SW480 (cell line): ENCODE data around the gene FGD5.

Source experiments
- DNase-seq: peaks from one replicate; pipeline ENCODE4 v3.0.0-alpha.2; 2016; ENCODE audit warnings: low spot score

FGD5 gene

GRCh38 chr3:14804835-14805780 lies 13.7 kb upstream of the FGD5 start:
- DNase-seq, result peak; percentile 89

GRCh38 chr3:14805961-14806537 lies 12.7 kb upstream of the FGD5 start:
- no peak for DNase-seq

DNA sequence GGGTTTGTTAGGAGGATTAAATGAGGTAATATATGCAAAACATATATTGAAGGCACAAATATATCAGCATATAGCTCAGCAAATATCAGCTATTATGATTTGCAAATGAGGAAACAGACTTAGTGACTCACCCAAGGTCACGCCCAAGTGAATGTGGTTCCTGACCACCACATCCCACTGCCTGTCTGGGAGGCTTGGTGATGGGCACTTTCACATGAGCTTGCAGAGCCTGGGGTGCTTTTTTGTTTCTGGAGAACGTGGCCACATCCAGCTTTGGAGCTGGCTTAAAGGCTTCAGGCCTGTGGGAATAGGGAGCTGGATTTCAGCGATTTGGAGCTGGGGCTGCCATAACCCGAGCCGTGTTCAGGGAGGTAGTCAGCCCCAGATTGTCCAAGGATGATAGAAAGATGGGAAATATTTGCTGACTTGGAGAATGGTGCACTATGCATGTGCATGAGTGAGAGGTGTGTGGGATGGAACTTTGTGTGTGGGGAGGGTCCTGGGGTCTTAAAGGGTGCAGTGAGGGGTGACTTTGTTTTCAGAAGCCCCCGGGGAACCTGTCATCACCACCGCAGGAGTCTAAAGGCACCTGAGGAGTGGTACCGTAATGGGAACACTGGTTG lies 12.0 kb upstream of the FGD5 start:
- peak; percentile 84 for DNase-seq

DNA sequence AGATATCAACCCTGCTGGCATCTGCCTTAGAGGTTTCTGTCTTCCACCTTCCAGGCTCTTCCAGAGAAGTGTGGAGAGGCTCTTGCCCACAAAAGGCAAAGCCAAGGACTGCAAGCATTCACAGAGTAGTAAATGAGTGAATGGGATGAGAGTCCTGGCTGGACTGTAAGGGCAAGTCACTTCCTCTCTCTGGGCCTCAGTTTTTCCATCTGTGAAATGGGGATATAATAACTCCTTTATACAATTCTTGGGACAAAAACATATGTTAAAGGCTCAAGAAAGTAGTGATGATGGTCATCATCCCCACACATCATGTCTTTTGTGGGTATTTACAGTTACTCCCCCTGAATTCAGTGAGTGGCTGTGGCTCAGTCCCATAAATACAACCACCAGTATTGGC lies 10.7 kb upstream of the FGD5 start:
- no peak for DNase-seq

DNA sequence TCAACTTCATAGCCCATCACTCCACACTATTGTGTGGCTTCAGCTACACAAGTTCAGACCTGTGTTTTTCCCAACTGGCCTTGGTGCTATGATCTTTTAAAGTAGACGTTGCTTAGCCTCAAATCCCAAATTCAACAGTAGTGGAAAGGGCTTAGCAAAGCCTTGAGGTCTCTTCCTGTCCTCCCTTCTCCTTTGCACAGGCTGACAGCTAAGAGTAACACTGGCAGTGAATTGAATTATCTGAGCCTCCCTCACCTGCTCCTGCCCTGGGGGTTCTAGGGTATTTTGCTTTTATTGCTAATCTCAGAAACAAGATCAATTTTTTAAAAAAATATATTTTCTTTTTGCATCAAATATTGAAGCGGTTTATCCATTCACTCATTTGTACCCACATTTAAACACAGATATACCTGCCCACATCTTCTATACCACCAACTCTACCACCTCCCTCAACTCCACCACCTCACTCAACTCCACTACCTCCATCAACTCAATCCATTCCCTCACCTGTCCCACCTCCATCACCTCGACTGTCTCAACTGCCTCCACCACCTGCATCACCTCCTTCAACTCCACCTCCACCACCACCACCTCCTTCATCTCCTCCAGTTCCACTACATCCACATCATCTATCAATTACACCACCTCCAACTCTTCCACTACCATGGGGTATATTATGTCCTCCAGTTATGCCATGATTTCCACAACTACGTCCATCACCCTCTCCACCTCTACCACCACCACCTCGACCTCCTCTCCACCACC lies 10.1 kb upstream of the FGD5 start:
- no peak for DNase-seq

- DNase-seq, result peak; percentile 68
Observed at GRCh38 chr3:14809611-14810010, 9.2 kb upstream of the FGD5 start.

DNA sequence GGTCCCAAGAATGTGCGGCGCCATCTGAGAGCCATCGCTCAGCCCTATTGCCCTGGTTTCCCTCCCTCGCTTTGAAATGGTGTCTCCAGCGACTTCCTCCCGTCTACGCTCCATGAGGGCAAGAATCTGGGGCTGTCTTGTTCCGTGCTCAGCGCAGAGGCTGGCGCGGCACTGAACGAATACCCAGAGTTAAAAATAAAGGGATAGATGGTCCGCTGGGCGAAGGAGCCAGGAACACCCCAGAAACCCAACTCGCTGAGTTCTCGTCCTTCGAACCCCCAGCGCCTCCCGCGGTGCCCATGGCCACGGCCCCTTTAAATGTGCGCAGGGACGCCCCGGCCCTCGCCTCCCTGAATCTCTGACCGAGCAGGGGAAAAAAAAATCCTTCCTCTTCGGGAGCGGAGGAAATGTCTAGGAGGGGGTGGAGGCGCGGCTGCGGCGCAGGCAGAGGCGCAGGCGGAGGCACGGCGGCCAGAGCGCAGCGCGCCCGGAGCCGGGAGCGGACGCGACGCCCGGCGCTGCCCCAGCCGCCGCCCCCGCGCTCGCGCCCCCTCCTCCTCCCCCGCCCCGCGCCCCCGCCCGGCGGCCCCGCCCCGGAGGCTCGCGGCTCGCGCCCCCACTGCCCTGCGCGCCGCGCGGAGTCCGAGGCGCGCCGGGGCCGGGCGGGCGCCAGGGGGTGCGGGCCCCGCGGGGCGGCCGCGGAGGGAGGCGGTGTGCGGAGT lies 8.5 kb upstream of the FGD5 start:
- peak; percentile 64 for DNase-seq

DNA sequence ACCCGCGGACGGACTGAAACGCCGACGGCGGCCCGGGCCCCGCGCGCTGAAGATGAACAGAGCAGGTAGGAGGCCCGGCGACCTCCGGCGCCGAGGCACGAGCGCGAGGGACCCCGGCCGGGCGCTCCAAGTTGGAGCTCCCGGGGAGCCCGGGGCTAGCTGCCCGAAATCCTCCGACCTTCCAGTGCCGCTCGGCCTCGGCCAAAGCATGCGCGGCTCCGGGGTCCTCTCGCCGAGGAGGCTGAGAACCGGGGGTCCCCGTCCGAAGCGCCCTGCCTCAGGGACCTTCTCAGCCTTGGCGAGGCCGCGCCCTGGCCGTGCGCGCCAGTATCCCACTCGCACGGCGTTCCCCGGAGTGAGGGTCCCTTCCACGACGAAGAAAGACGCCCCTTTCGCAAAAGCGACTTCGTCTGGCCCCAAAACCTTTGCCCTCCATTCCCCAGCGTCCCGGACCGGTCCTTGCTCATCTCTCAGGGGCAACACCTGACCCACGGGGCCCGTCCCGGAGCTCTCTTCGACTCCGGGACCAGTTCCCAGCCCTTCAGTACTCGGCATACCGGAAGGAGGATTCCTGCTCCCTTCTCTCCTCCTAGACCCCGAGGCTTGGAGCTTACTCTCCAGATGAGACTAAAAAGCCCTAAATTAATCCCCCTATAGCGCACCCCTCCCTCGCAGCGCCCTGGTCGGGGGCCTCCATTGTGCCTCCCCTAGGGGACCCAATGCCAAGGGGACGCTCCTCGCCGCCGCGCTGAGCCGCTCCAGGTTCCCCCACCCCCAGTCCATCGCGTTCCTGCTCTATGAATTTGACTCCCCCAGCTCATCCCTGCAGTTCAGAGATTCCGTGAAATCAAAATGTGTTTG lies 7.7 kb upstream of the FGD5 start:
- DNase-seq, result peak; percentile 17

DNA sequence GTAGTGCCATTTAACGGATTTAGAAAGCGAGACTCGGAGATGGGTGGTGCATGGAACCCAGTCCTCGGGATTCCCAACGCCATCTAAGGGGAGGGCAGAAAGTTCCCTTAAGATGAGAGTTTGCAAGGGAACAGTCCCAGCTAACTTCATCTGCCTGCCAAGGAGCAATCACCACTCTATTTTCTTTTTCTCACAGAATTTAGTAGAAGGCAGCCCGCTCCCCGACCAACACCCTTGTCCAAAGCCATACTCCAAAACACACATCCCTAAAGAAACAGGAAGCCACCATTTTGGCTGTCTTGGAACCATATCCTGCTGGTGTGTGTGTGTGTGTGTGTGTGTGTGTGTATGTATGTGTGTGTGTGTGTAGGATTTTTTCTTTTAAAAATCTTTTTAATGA lies 7.1 kb upstream of the FGD5 start:
- DNase-seq, result no peak

- DNase-seq, result no peak
Observed at GRCh38 chr3:14812196-14812790, 6.5 kb upstream of the FGD5 start.

DNA sequence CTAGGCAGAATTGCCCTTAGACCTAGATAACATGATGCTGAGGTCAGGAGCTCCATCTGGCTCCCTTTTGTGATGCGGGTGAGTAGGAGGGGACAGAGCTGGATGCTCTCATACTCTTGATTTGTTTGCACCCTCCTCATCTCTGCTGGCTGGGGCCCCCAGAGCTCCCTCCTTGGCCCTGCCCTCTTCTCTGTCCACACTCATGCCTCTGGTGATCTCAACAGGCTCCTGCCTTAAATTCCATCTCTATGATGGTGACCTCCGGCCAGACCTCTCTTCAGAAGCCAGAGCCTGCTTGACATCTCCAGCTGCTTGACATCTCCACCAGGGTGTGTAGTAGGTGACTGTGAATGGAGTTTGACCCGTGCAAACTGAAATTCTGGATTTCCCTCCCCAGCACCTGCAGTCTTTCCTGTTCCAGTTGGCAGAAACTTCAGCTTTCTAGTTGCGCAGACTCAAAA lies 4.3 kb upstream of the FGD5 start:
- no peak for DNase-seq

- no peak for DNase-seq
Observed at GRCh38 chr3:14816359-14816758, 2.4 kb upstream of the FGD5 start.

GRCh38 chr3:14819671-14820070 lies 909 bp downstream of the FGD5 start:
- no peak for DNase-seq

GRCh38 chr3:14820156-14820555 lies 1.4 kb downstream of the FGD5 start:
- no peak for DNase-seq

DNA sequence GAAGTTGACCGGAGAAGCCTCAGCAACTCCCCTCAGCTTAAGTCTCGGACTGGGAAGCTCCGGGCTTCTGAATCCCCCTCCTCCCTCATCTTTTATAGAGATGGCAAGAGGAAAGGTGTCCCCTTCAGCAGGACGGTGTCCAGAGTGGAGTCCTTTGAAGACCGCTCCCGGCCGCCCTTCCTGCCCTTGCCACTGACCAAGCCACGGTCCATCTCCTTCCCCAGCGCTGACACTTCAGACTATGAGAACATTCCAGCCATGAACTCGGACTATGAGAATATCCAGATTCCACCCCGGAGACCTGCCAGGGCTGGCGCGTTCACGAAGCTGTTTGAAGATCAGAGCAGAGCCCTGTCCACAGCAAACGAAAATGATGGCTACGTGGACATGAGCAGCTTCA lies 2.4 kb downstream of the FGD5 start:
- DNase-seq, result no peak

DNA sequence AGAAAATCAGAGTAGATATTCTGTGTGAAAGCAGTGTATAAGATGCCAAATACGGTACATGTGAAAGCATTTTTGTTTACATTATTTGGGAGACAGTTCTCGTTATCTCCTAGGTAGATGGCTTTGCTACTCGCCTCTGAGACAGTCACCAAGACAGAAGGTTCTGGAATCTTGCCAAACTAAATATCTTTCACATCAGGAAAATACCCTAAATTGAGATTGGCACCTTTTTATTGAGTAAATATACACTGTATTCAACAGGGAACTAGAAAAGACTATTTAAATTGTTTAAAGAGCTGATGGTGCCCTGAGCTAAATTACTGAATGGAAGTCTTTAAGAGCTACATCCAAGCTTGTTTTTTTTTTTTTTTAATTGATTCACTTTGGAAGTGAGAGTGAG lies 3.4 kb downstream of the FGD5 start:
- no peak for DNase-seq

- DNase-seq, result no peak
Observed at GRCh38 chr3:14822670-14823390, 4.1 kb downstream of the FGD5 start.

- DNase-seq, result no peak
Observed at GRCh38 chr3:14823393-14823792, 4.6 kb downstream of the FGD5 start.

GRCh38 chr3:14823910-14824629 lies 5.3 kb downstream of the FGD5 start:
- no peak for DNase-seq
